Thoracic aorta (tissue), 2 donors: Measurements from ENCODE around the gene APOB. TPM values are rescaled to one million over a fixed set of nuclear protein-coding genes. Genes with fewer than 3 reads are reported as not detected.

ENCODE experiments used
- ATAC-seq: fragments of 150-250 bp; one replicate; pipeline ENCODE4 v1.8.0; 2017; ENCODE audit warnings: low read depth; ENCODE audit not compliant: insufficient number of reproducible peaks, low FRiP score
- DNase-seq: peaks from one replicate; pipeline ENCODE4 v3.0.0-alpha.2; 2020; ENCODE audit warnings: low spot score
- H3K27ac ChIP-seq, 2 donors: fragments of 200-600 bp; sonication (generic); 1 replicate in 1 of 2; 2 replicates in 1 of 2; pipeline ENCODE4 v1.5.1; 2016; ENCODE audit warnings: mild to moderate bottlenecking in 2 of 2, moderate library complexity in 2 of 2
- H3K27me3 ChIP-seq: fragments of 200-600 bp; sonication (generic); replicated peaks from 2 replicates; pipeline ENCODE4 v1.6.0; 2016; ENCODE audit warnings: mild to moderate bottlenecking; ENCODE audit not compliant: insufficient read depth
- H3K36me3 ChIP-seq: fragments of 200-600 bp; sonication (generic); one replicate; pipeline ENCODE4 v1.5.1; 2016
- H3K4me1 ChIP-seq, 2 donors: fragments of 200-600 bp; sonication (generic); 1 replicate in 1 of 2; 2 replicates in 1 of 2; pipeline versions ENCODE4 v1.5.1 to v1.6.0; 2016; ENCODE audit warnings: low read depth in 2 of 2, mild to moderate bottlenecking in 1 of 2; ENCODE audit not compliant: control insufficient read depth in 1 of 2
- H3K4me3 ChIP-seq: fragments of 200-600 bp; sonication (generic); 2 replicates; pipeline ENCODE4 v1.5.1; 2016; ENCODE audit warnings: mild to moderate bottlenecking
- H3K9me3 ChIP-seq: fragments of 200-600 bp; sonication (generic); 2 replicates; pipeline ENCODE4 v1.5.1; 2016
- CTCF ChIP-seq: fragments of 200-600 bp; sonication (generic); IDR thresholded peaks from one replicate; pipeline ENCODE4 v1.5.1; 2019; ENCODE audit warnings: antibody characterized with exemption
- total RNA-seq, 2 donors: library from RNA; depleted of rRNA; stranded (reverse); fragments of >200 nt; gene quantifications; one replicate each; pipeline versions ENCODE4 v1.1.0 to v1.2.3, GENCODE V29; 2016

APOB gene
- total RNA-seq, 2 donors from 2014 or later = 4.7 to 6.1 TPM

DNA sequence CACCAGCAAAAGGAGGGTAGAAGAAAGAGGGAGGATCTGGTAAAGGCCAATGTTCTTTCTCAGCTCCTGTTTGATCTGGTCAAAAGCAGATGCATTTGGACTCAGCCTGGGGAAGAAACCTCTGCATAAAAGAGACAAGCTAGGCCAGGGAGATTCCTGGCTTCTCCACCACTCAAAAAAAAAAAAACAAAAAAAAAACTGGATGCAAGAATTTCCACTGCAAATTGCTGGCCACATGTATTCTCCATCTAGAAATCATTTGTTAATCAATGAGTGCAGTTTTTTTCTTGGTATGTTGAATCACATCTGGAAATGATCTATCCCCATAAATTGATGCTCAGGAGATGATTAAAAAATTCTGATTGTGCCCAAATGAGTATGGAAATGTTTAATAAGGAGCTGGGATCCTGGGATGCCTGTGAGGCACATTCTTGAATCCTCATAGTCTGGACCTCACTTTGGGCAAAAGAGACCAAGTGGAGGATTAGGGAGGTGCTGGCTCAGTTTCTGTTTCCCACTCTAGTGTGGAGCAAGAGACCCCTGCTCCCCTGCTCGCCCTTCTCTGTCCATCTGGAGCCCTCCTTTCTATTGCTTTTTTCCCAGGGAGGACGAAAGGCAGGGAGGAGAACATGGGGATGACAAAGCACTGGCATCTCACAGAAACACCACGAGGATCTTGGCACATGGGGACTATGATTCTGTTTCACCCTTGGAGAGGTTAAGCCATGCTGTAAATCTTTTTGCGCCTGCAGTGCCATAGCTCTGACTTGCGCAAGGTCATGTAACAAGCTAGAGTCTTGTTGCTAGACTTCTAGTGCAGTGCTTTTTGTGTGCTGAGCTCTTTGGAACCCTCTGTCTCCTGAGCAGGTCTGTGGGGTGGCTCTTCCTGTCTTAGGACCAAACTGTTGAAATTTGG lies 57.6 kb downstream of the APOB start:
- no peak for TF ChIP-seq CTCF
- H3K27ac ChIP-seq = no peak overlapping the region
- no peaks in the 10 kb centered on the region for H3K9me3 ChIP-seq
- peaks cover 10 to 74% of the 10 kb centered on the region in 2 donors for H3K4me1 ChIP-seq
- no peak for DNase-seq
- no peak overlapping the region for H3K4me3 ChIP-seq
- H3K36me3 ChIP-seq = no peaks in the 10 kb centered on the region
- no peak for ATAC-seq
- no peaks in the 10 kb centered on the region for H3K27me3 ChIP-seq

DNA sequence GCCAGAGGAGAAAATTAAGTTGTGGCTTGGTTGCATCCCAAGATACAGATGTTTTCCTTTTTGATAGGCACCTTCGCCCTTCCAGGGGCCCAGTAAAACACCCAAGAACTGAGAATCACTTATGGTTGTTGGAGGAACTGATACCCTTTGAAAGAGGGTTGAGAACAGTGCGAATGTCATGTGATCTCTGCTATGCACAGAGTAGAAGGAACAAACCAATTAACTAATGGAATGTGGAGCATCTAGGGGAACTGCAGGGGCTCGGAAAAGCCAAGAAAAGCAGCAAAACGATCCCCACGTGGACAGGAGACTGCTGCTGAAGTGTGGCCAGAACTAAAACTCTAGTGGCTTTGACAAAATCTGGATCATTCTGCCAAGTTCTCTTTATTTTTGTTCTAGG lies 58.8 kb downstream of the APOB start:
- Histone ChIP-seq H3K27me3 (no peaks in the 10 kb centered on the region), H3K4me3 (no peak overlapping the region), H3K27ac (peak overlapping the region; percentile 20 to 50), H3K36me3 (no peaks in the 10 kb centered on the region), H3K4me1 (peaks cover 9 to 66% of the 10 kb centered on the region in 2 donors), H3K9me3 (no peaks in the 10 kb centered on the region)
- DNase-seq (no peak), ATAC-seq (no peak)
- TF ChIP-seq CTCF = no peak

DNA sequence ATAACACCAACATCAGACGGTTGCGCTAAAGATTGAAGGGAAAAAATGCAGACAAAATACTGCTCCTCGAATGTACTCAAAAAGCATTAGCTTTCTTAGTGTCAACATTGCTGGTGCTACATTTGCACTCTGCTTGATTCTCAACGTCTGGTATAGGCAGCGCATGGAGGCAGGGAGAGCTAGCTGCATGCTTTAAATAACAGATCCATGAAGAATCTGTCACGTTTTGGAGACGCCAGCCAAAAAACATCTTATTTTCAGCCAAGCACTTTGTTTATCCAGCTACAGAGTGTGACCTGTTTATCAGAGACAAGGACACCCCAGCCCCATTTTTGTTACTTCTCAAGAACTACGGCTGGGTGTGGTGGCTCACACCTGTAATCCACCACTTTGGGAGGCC lies 59.5 kb downstream of the APOB start:
- Histone ChIP-seq H3K9me3 (no peaks in the 10 kb centered on the region), H3K4me1 (peaks cover 9 to 60% of the 10 kb centered on the region in 2 donors)
- no peak for ATAC-seq

GRCh38 chr2:20983844-20984243 lies 60.0 kb downstream of the APOB start:
- Histone ChIP-seq H3K4me1 (peaks cover 6 to 54% of the 10 kb centered on the region in 2 donors), H3K9me3 (no peaks in the 10 kb centered on the region), H3K27ac (peak overlapping the region in 1 of 2 donors; percentile 9), H3K27me3 (no peaks in the 10 kb centered on the region), H3K36me3 (no peaks in the 10 kb centered on the region), H3K4me3 (no peak overlapping the region)
- ATAC-seq (no peak), DNase-seq (no peak)
- no peak for TF ChIP-seq CTCF

More for the DNA sequence above, 59.5 kb downstream of the APOB start:
- no peaks in the 10 kb centered on the region for H3K36me3 ChIP-seq
- H3K27ac ChIP-seq = peak overlapping the region; percentile 16 to 50
- H3K4me3 ChIP-seq = no peak overlapping the region
- no peak for TF ChIP-seq CTCF
- DNase-seq = no peak
- no peaks in the 10 kb centered on the region for H3K27me3 ChIP-seq

DNA sequence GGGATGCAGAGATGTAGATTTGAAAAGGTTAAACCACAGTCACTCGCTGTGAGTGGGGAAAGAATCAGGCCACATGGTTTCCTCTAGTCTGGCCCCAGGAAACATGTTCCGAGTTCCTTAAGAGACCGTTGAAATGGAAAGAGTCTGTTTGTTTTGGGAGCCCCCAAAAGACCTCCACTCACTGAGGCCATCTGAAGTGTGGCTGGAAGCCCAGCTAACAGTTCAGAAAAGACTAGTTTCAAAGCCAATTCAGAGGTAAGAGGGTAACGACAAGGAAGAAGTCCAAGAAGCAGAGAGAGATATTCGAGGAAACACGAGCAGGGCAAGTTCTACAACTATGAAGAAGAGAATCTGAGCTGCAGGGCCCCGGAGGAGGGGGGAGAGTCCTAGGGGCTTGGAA lies 61.0 kb downstream of the APOB start:
- H3K9me3 ChIP-seq = no peaks in the 10 kb centered on the region
- no peaks in the 10 kb centered on the region for H3K36me3 ChIP-seq
- H3K4me1 ChIP-seq = peaks cover 7 to 54% of the 10 kb centered on the region in 2 donors
- no peak for TF ChIP-seq CTCF
- H3K4me3 ChIP-seq = no peak overlapping the region
- no peaks in the 10 kb centered on the region for H3K27me3 ChIP-seq
- DNase-seq = no peak
- H3K27ac ChIP-seq = no peak overlapping the region
- ATAC-seq = no peak
